Measurements from ENCODE around the gene RUSF1.

RUSF1 gene

DNA sequence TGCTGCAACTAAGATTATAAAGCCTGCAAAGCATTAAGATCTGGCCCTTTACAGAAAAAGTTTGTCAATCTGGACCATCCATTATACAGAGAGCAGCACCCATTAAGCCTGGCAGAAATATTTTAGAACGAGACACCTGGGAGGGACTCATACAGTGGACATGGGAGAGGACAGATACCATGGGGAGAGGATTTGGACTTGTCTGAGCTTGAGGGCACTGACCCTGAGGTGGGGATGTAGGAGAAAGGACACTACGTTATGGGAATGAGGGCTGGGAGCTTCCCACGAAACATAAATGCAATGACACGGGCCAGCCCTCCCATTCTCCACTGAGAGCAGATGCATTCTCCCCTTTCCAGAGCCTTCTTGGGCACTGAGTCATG is 6.2 kb downstream of the RUSF1 start:
- no peak overlapping the region for H3K4me3 Mint-ChIP-seq
- no peaks in the 10 kb centered on the region for H3K27me3 Mint-ChIP-seq (ENCODE audit: low read depth)
- H3K4me1 Mint-ChIP-seq (ENCODE audit: low read depth), result peaks cover 13% of the 10 kb centered on the region
- H3K36me3 Mint-ChIP-seq (ENCODE audit: low read depth), result peaks cover 17% of the 10 kb centered on the region
- no peak overlapping the region for H3K27ac Mint-ChIP-seq
- H3K9me3 Mint-ChIP-seq, result no peaks in the 10 kb centered on the region

DNA sequence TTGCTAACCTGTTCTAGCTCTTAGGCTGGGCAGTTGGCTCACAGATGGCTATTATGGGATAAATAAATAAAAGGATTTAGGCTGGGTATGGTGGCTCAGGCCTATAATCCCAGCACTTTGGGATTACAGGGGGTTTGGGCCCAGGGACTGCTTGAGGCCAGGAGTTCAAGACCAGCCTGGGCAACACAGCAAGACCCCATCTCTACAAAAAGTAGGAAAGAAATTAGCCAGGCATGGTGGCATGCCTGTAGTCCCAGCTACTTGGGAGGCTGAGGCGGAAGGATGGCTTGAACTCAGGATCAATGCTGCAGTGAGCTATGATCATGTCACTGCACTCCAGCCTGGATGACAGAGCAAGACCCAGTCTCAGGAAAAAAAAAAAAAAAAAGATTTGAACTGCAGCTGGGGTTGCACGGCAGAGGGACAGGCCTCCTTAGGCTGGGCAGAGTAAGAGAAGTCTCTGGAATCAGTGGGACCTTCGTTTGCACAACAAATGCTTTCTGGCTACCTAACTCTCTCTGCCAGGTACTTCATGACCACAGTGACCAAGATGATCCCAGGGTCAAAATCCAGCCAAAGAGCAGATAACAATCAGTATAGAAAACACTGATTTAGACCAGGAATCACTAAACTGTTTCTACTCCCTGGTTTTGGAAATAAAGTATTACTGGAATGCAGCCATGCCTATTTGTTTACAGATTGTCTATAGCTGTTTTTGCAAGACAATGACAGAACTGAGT is 6.8 kb downstream of the RUSF1 start:
- Mint-ChIP-seq H3K4me1 (ENCODE audit: low read depth) (peaks cover 11% of the 10 kb centered on the region), H3K27me3 (ENCODE audit: low read depth) (no peaks in the 10 kb centered on the region), H3K4me3 (no peak overlapping the region), H3K36me3 (ENCODE audit: low read depth) (peaks cover 17% of the 10 kb centered on the region), H3K9me3 (no peaks in the 10 kb centered on the region), H3K27ac (no peak overlapping the region)

DNA sequence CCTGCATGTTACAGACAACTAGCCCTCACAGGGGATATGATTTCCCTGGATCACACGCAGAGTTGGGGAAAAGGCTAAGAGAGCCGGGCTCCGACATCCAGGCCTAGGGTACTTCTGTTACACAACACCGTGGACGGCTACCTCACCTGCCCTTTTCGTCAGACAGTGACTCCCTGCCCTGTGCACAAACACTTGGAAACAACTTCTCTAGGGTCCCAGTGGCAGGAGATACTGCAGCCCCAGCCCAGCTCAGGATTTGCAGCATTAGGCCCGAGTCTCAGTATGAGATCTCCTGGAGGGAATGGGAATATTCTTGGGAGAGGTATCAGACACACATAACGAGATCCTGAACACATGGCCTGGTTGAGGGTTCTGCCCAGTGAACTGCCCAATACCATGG is 8.3 kb downstream of the RUSF1 start:
- Mint-ChIP-seq H3K27ac (no peak overlapping the region), H3K36me3 (ENCODE audit: low read depth) (peaks cover 13% of the 10 kb centered on the region), H3K4me3 (no peak overlapping the region), H3K9me3 (no peaks in the 10 kb centered on the region), H3K27me3 (ENCODE audit: low read depth) (no peaks in the 10 kb centered on the region), H3K4me1 (ENCODE audit: low read depth) (peaks cover 2% of the 10 kb centered on the region)

- H3K4me3 Mint-ChIP-seq, result no peak overlapping the region
- peaks cover 12% of the 10 kb centered on the region for H3K36me3 Mint-ChIP-seq (ENCODE audit: low read depth)
- no peaks in the 10 kb centered on the region for H3K27me3 Mint-ChIP-seq (ENCODE audit: low read depth)
- H3K4me1 Mint-ChIP-seq (ENCODE audit: low read depth), result no peaks in the 10 kb centered on the region
- H3K27ac Mint-ChIP-seq, result no peak overlapping the region
- H3K9me3 Mint-ChIP-seq, result no peaks in the 10 kb centered on the region
Observed at GRCh38 chr16:31498493-31498892, 9.7 kb downstream of the RUSF1 start.

DNA sequence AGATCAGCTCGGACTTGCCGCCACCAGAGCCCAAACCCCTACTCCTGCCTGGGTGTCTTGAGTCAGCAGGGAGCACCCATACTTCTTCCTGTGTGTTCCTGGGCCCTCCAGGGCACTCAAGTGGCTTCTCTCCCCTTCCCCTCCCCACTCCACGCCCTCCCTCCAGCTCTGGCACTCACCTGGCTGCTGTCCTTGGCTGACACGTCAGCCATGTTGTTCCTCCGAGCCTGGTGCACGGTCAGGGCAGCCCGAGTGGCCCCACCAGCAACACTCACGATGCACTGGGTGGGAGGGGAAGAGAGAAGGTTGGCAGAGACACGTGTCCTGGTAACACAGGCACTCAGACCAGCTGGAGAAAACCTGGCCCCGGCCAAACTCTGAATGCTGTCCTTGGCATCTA is 11.5 kb downstream of the RUSF1 start:
- Mint-ChIP-seq H3K9me3 (no peaks in the 10 kb centered on the region), H3K4me1 (ENCODE audit: low read depth) (no peaks in the 10 kb centered on the region), H3K4me3 (no peak overlapping the region), H3K27me3 (ENCODE audit: low read depth) (no peaks in the 10 kb centered on the region), H3K27ac (no peak overlapping the region), H3K36me3 (ENCODE audit: low read depth) (peaks cover 12% of the 10 kb centered on the region)

DNA sequence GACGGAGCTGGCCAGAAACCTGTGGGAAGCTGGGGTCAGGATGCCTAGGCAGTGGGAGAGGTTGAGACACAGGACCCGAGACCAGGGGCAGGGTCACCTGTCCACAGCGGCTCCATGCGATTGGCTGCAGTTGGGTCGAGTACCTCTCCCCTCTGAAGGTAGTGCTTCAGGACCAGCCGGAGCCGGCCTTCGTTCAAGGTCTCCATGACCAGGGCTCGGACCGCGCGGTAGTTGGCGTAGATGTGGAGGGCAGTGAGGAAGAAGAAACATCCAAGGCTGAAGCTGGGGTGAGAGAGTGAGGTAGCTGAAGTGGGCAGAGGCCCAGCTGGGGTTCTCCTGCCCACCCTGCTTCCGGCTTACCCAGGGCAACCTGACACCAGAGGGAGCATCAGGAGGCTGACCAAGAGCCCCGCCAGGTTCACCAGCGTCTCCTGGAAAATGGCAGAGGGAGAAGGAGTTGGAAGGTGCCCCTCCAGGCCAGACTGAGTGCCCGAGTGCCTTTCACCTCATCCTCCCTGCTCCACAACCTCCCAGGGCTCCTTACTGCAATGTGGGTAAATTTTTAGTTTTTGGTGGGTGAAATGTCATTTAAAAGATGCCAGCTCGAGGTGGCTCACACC is 14.6 kb downstream of the RUSF1 start:
- H3K9me3 Mint-ChIP-seq, result no peaks in the 10 kb centered on the region
- H3K27me3 Mint-ChIP-seq (ENCODE audit: low read depth), result no peaks in the 10 kb centered on the region
- peaks cover 15% of the 10 kb centered on the region for H3K36me3 Mint-ChIP-seq (ENCODE audit: low read depth)
- no peak overlapping the region for H3K27ac Mint-ChIP-seq
- H3K4me1 Mint-ChIP-seq (ENCODE audit: low read depth), result no peaks in the 10 kb centered on the region
- H3K4me3 Mint-ChIP-seq, result no peak overlapping the region

- no peaks in the 10 kb centered on the region for H3K27me3 Mint-ChIP-seq (ENCODE audit: low read depth)
- peaks cover 4% of the 10 kb centered on the region for H3K4me1 Mint-ChIP-seq (ENCODE audit: low read depth)
- no peak overlapping the region for H3K27ac Mint-ChIP-seq
- H3K36me3 Mint-ChIP-seq (ENCODE audit: low read depth), result peaks cover 8% of the 10 kb centered on the region
- H3K4me3 Mint-ChIP-seq, result no peak overlapping the region
- H3K9me3 Mint-ChIP-seq, result no peaks in the 10 kb centered on the region
Observed at GRCh38 chr16:31491778-31492418, 16.3 kb downstream of the RUSF1 start.

GRCh38 chr16:31489616-31490584 is 18.3 kb downstream of the RUSF1 start:
- peaks cover 10% of the 10 kb centered on the region for H3K27me3 Mint-ChIP-seq (ENCODE audit: low read depth)
- no peaks in the 10 kb centered on the region for H3K9me3 Mint-ChIP-seq
- H3K27ac Mint-ChIP-seq, result no peak overlapping the region
- peak overlapping the region; percentile 45 for H3K4me3 Mint-ChIP-seq
- peaks cover 8% of the 10 kb centered on the region for H3K36me3 Mint-ChIP-seq (ENCODE audit: low read depth)
- peaks cover 6% of the 10 kb centered on the region for H3K4me1 Mint-ChIP-seq (ENCODE audit: low read depth)

GRCh38 chr16:31489298-31489564 is 19.0 kb downstream of the RUSF1 start:
- Mint-ChIP-seq H3K9me3 (no peaks in the 10 kb centered on the region), H3K36me3 (ENCODE audit: low read depth) (peaks cover 8% of the 10 kb centered on the region), H3K27me3 (ENCODE audit: low read depth) (peaks cover 10% of the 10 kb centered on the region), H3K27ac (no peak overlapping the region), H3K4me1 (ENCODE audit: low read depth) (peaks cover 6% of the 10 kb centered on the region), H3K4me3 (peak overlapping the region; percentile 21)

- no peak overlapping the region for H3K27ac Mint-ChIP-seq
- H3K27me3 Mint-ChIP-seq (ENCODE audit: low read depth), result peaks cover 10% of the 10 kb centered on the region
- H3K4me1 Mint-ChIP-seq (ENCODE audit: low read depth), result peaks cover 6% of the 10 kb centered on the region
- peaks cover 8% of the 10 kb centered on the region for H3K36me3 Mint-ChIP-seq (ENCODE audit: low read depth)
- H3K9me3 Mint-ChIP-seq, result no peaks in the 10 kb centered on the region
- peak overlapping the region; percentile 21 for H3K4me3 Mint-ChIP-seq
Observed at GRCh38 chr16:31488468-31489297, 19.5 kb downstream of the RUSF1 start.

- H3K27me3 Mint-ChIP-seq (ENCODE audit: low read depth), result peaks cover 10% of the 10 kb centered on the region
- H3K9me3 Mint-ChIP-seq, result no peaks in the 10 kb centered on the region
- H3K36me3 Mint-ChIP-seq (ENCODE audit: low read depth), result peaks cover 8% of the 10 kb centered on the region
- H3K27ac Mint-ChIP-seq, result no peak overlapping the region
- H3K4me3 Mint-ChIP-seq, result peak overlapping the region; percentile 84
- peaks cover 6% of the 10 kb centered on the region for H3K4me1 Mint-ChIP-seq (ENCODE audit: low read depth)
Observed at GRCh38 chr16:31487720-31488467, 20.3 kb downstream of the RUSF1 start.

GRCh38 chr16:31487071-31487719 is 21.0 kb downstream of the RUSF1 start:
- Mint-ChIP-seq H3K4me1 (ENCODE audit: low read depth) (peaks cover 6% of the 10 kb centered on the region), H3K27ac (no peak overlapping the region), H3K36me3 (ENCODE audit: low read depth) (peaks cover 8% of the 10 kb centered on the region), H3K4me3 (peak overlapping the region; percentile 84), H3K27me3 (ENCODE audit: low read depth) (peaks cover 15% of the 10 kb centered on the region), H3K9me3 (no peaks in the 10 kb centered on the region)

- peaks cover 6% of the 10 kb centered on the region for H3K4me1 Mint-ChIP-seq (ENCODE audit: low read depth)
- H3K27me3 Mint-ChIP-seq (ENCODE audit: low read depth), result peaks cover 17% of the 10 kb centered on the region
- H3K9me3 Mint-ChIP-seq, result no peaks in the 10 kb centered on the region
- H3K27ac Mint-ChIP-seq, result no peak overlapping the region
- H3K36me3 Mint-ChIP-seq (ENCODE audit: low read depth), result peaks cover 8% of the 10 kb centered on the region
- peak overlapping the region; percentile 53 for H3K4me3 Mint-ChIP-seq
Observed at GRCh38 chr16:31486045-31486444, 22.1 kb downstream of the RUSF1 start.
